H9 (cell line): ENCODE measurements around the gene LAMTOR4. TPM values are rescaled to one million over a fixed set of nuclear protein-coding genes. Genes with fewer than 3 reads are reported as not detected.
"Not testable (repeated sequence)": the region's sequence is repeated elsewhere in the genome, so short reads cannot be mapped to it uniquely, and the experiment has no call there.

Experiments
- DNase-seq: peaks from one replicate; pipeline ENCODE4 v3.0.0-alpha.2; 2017
- H2AFZ ChIP-seq: one replicate; pipeline ENCODE4 v1.6.1; 2013; ENCODE audit warnings: mild to moderate bottlenecking, low read length, control low read depth, moderate library complexity
- H2AK5ac ChIP-seq: 2 replicates; pipeline ENCODE4 v1.6.1; 2013; ENCODE audit warnings: low read length, control low read depth, mixed read lengths; ENCODE audit not compliant: insufficient read length
- H2BK120ac ChIP-seq: one replicate; pipeline ENCODE4 v1.6.1; 2013; ENCODE audit warnings: low read depth, mild to moderate bottlenecking, low read length, control low read depth, inconsistent platforms; ENCODE audit not compliant: poor library complexity, severe bottlenecking
- H2BK12ac ChIP-seq: 2 replicates; pipeline ENCODE4 v1.6.1; 2013; ENCODE audit warnings: low read length, control low read depth, mixed read lengths, low read depth; ENCODE audit not compliant: insufficient read length
- H2BK15ac ChIP-seq: 2 replicates; pipeline ENCODE4 v1.6.1; 2013; ENCODE audit warnings: low read depth, low read length, control low read depth
- H2BK20ac ChIP-seq: one replicate; pipeline ENCODE4 v1.6.1; 2013; ENCODE audit warnings: low read depth, mild to moderate bottlenecking, low read length, control low read depth, inconsistent platforms; ENCODE audit not compliant: poor library complexity, severe bottlenecking
- H2BK5ac ChIP-seq: 2 replicates; pipeline ENCODE4 v1.6.1; 2013; ENCODE audit warnings: low read length, control low read depth, mixed read lengths; ENCODE audit not compliant: insufficient read length
- H3K14ac ChIP-seq: 2 replicates; pipeline ENCODE4 v1.6.1; 2013; ENCODE audit warnings: low read length, control low read depth; ENCODE audit not compliant: insufficient read depth
- H3K18ac ChIP-seq: 2 replicates; pipeline ENCODE4 v1.6.1; 2013; ENCODE audit warnings: low read depth, mild to moderate bottlenecking, mixed read lengths, low read length, control low read depth; ENCODE audit not compliant: insufficient read length
- H3K23ac ChIP-seq: 2 replicates; pipeline ENCODE4 v1.6.1; 2013; ENCODE audit warnings: low read length, control low read depth, mixed read lengths, low read depth; ENCODE audit not compliant: insufficient read length
- H3K23me2 ChIP-seq: 2 replicates; pipeline ENCODE4 v1.6.1; 2013; ENCODE audit warnings: low read depth, mild to moderate bottlenecking, mixed read lengths, low read length, control low read depth; ENCODE audit not compliant: insufficient read length, poor library complexity, severe bottlenecking
- H3K27ac ChIP-seq: 2 replicates; pipeline ENCODE4 v1.5.1; 2013; ENCODE audit warnings: low read length, control low read depth, mixed read lengths, low read depth; ENCODE audit not compliant: insufficient read length
- H3K27me3 ChIP-seq: 2 replicates; pipeline ENCODE4 v1.6.1; 2013; ENCODE audit warnings: low read length, control low read depth, inconsistent platforms; ENCODE audit not compliant: insufficient read depth
- H3K4ac ChIP-seq: 2 replicates; pipeline ENCODE4 v1.6.1; 2013; ENCODE audit warnings: low read depth, mild to moderate bottlenecking, control low read depth, inconsistent platforms, low read length, moderate library complexity
- H3K4me1 ChIP-seq: 2 replicates; pipeline ENCODE4 v1.6.1; 2013; ENCODE audit warnings: low read length, control low read depth, inconsistent platforms; ENCODE audit not compliant: insufficient read depth
- H3K4me2 ChIP-seq: 2 replicates; pipeline ENCODE4 v1.6.1; 2013; ENCODE audit warnings: low read length, control low read depth, mixed read lengths; ENCODE audit not compliant: insufficient read length, insufficient read depth
- H3K56ac ChIP-seq: 2 replicates; pipeline ENCODE4 v1.6.1; 2013; ENCODE audit warnings: low read depth, mild to moderate bottlenecking, mixed read lengths, low read length, control low read depth; ENCODE audit not compliant: insufficient read length
- H3K79me1 ChIP-seq: 2 replicates; pipeline ENCODE4 v1.6.1; 2013; ENCODE audit warnings: low read depth, mild to moderate bottlenecking, moderate library complexity, low read length, control low read depth, inconsistent platforms; ENCODE audit not compliant: insufficient read depth, poor library complexity, severe bottlenecking
- H3K79me2 ChIP-seq: 2 replicates; pipeline ENCODE4 v1.6.1; 2013; ENCODE audit warnings: low read length, control low read depth, inconsistent platforms; ENCODE audit not compliant: insufficient read depth
- H3K9ac ChIP-seq: 2 replicates; pipeline ENCODE4 v1.6.1; 2013; ENCODE audit warnings: low read length, control low read depth, mixed read lengths; ENCODE audit not compliant: insufficient read length; ENCODE audit errors: extremely low read depth
- H3K9me3 ChIP-seq: one replicate; pipeline ENCODE4 v1.6.1; 2013; ENCODE audit warnings: low read depth, low read length, inconsistent platforms; ENCODE audit not compliant: control insufficient read depth
- H3T11ph ChIP-seq: one replicate; pipeline ENCODE4 v1.6.1; 2013; ENCODE audit warnings: mild to moderate bottlenecking, low read length, control low read depth, inconsistent platforms
- H4K20me1 ChIP-seq: one replicate; pipeline ENCODE4 v1.6.1; 2013; ENCODE audit not compliant: control insufficient read depth, insufficient read length, insufficient read depth
- H4K5ac ChIP-seq: 2 replicates; pipeline ENCODE4 v1.6.1; 2013; ENCODE audit warnings: low read depth, mild to moderate bottlenecking, mixed read lengths, low read length, control low read depth; ENCODE audit not compliant: insufficient read length
- H4K8ac ChIP-seq: replicated peaks from 2 replicates; pipeline ENCODE4 v1.6.1; 2013; ENCODE audit warnings: low read length, control low read depth, mixed read lengths, low read depth; ENCODE audit not compliant: insufficient read length
- H4K91ac ChIP-seq: 2 replicates; pipeline ENCODE4 v1.6.1; 2013; ENCODE audit warnings: low read depth, mild to moderate bottlenecking, moderate library complexity, mixed read lengths, low read length, control low read depth; ENCODE audit not compliant: insufficient read length
- H3K27ac Mint-ChIP-seq, 3 experiments: 2 replicates in 2 of 3; 3 replicates in 1 of 3; pipeline ENCODE4 v1.8.0; 2020 to 2021; ENCODE audit warnings: mixed read lengths in 3 of 3, mild to moderate bottlenecking in 1 of 3, moderate library complexity in 1 of 3
- H3K27me3 Mint-ChIP-seq: 2 replicates; pipeline ENCODE4 v1.8.0; 2021; ENCODE audit warnings: low read depth, mild to moderate bottlenecking, moderate library complexity, mixed read lengths
- H3K36me3 Mint-ChIP-seq, 3 experiments: 2 replicates in 2 of 3; 3 replicates in 1 of 3; pipeline ENCODE4 v1.8.0; 2020 to 2021; ENCODE audit warnings: low read depth in 3 of 3, mixed read lengths in 3 of 3; ENCODE audit not compliant: insufficient read depth in 1 of 3
- H3K4me1 Mint-ChIP-seq, 2 experiments: 2 replicates each; pipeline ENCODE4 v1.8.0; 2020; ENCODE audit warnings: mixed read lengths in 2 of 2
- H3K4me3 Mint-ChIP-seq, 2 experiments: 2 replicates in 1 of 2; 3 replicates in 1 of 2; pipeline ENCODE4 v1.8.0; 2020 to 2021; ENCODE audit warnings: mild to moderate bottlenecking in 2 of 2, mixed read lengths in 2 of 2, moderate library complexity in 1 of 2
- H3K9me3 Mint-ChIP-seq, 2 experiments: 2 replicates in 1 of 2; 3 replicates in 1 of 2; pipeline ENCODE4 v1.8.0; 2020; ENCODE audit warnings: mild to moderate bottlenecking in 2 of 2, mixed read lengths in 2 of 2, moderate library complexity in 1 of 2
- CTCF ChIP-seq: fragments of 200-600 bp; sonication (generic); conservative IDR thresholded peaks from 3 replicates; pipeline ENCODE4 v1.8.0; 2021; ENCODE audit warnings: antibody characterized with exemption, mild to moderate bottlenecking
- WGBS: extraction: QIAGEN DNeasy Blood & Tissue Kit; methylation state at CpG from one replicate; pipeline ENCODE4 v1.1.7; 2013; ENCODE audit warnings: missing lambda C conversion rate, low lambda C conversion rate, mixed read lengths; ENCODE audit not compliant: insufficient read length; ENCODE audit errors: extremely low coverage; 5-methylcytosine and 5-hydroxymethylcytosine counted together
- total RNA-seq: library from RNA; stranded (reverse); gene quantifications from 2 replicates; pipeline ENCODE4 v1.2.1, GENCODE V29; 2021

Gene LAMTOR4
- total RNA-seq, 1 experiment from 2014 or later, result 179 TPM

GRCh38 chr7:100195222-100195621 is 46.5 kb downstream of the LAMTOR4 start:
- Mint-ChIP-seq H3K9me3 (no peaks in the 10 kb centered on the region), H3K27ac (no peak overlapping the region), H3K4me3 (no peak overlapping the region), H3K36me3 (no peaks in the 10 kb centered on the region), H3K27me3 (peaks cover 31% of the 10 kb centered on the region), H3K4me1 (peaks cover 4 to 11% of the 10 kb centered on the region in 2 experiments)
- no peaks in the 10 kb centered on the region; the same call in 1 of the 2 replicates for H3K4me1 ChIP-seq
- H4K5ac ChIP-seq, result no peak overlapping the region
- no peak overlapping the region for H2BK120ac ChIP-seq
- no peak overlapping the region for H3K9ac ChIP-seq
- no peak overlapping the region for H3K56ac ChIP-seq
- no peaks in the 10 kb centered on the region for H3K79me1 ChIP-seq
- no peak overlapping the region for H3K4ac ChIP-seq
- H3K27ac ChIP-seq, result no peak overlapping the region
- H3K23me2 ChIP-seq, result no peaks in the 10 kb centered on the region
- no peak for DNase-seq
- no peak overlapping the region for H3T11ph ChIP-seq
- WGBS, result no CpG with 5 or more reads among the region's 2 CpGs
- TF ChIP-seq CTCF, result no peak
- H3K23ac ChIP-seq, result no peak overlapping the region
- no peak overlapping the region for H4K91ac ChIP-seq
- no peaks in the 10 kb centered on the region for H3K9me3 ChIP-seq
- no peak overlapping the region for H2AFZ ChIP-seq
- no peak overlapping the region for H3K18ac ChIP-seq
- no peak overlapping the region for H2BK20ac ChIP-seq
- H2BK5ac ChIP-seq, result no peak overlapping the region
- H3K14ac ChIP-seq, result no peak overlapping the region
- H4K20me1 ChIP-seq, result no peaks in the 10 kb centered on the region
- no peak overlapping the region for H4K8ac ChIP-seq
- H2BK15ac ChIP-seq, result no peak overlapping the region
- no peak overlapping the region for H2AK5ac ChIP-seq
- no peaks in the 10 kb centered on the region for H3K79me2 ChIP-seq
- no peak overlapping the region for H3K4me2 ChIP-seq
- H3K27me3 ChIP-seq, result no peaks in the 10 kb centered on the region; the same call in 1 of the 2 replicates
- no peak overlapping the region for H2BK12ac ChIP-seq

- Mint-ChIP-seq H3K27me3 (peaks cover 37% of the 10 kb centered on the region), H3K4me1 (peaks cover 10 to 16% of the 10 kb centered on the region in 2 experiments)
- not testable (repeated sequence) for H3K36me3 Mint-ChIP-seq, H3K9ac ChIP-seq, H3K4me3 Mint-ChIP-seq, DNase-seq, H3K4ac ChIP-seq, H2BK5ac ChIP-seq, H4K5ac ChIP-seq, H2AFZ ChIP-seq, H3K27ac Mint-ChIP-seq, H3K27ac ChIP-seq, H2BK120ac ChIP-seq, H3K23ac ChIP-seq, H3K4me2 ChIP-seq, H3K56ac ChIP-seq, H3K18ac ChIP-seq, H3K9me3 Mint-ChIP-seq, H3K4me1 ChIP-seq, H3K23me2 ChIP-seq, H2BK20ac ChIP-seq, H3K14ac ChIP-seq, H2BK15ac ChIP-seq, H3K79me1 ChIP-seq, H3T11ph ChIP-seq, H3K79me2 ChIP-seq, H4K91ac ChIP-seq, H3K9me3 ChIP-seq, H4K8ac ChIP-seq, H2BK12ac ChIP-seq, H2AK5ac ChIP-seq, H4K20me1 ChIP-seq, H3K27me3 ChIP-seq
- WGBS, result no CpG with 5 or more reads among the region's 6 CpGs
Measured at GRCh38 chr7:100195901-100196322, 47.2 kb downstream of the LAMTOR4 start.
